Measurements from ENCODE around the gene ABCA2.

GRCh38 chr9:137039611-137040366 is 11.8 kb upstream of the ABCA2 start:
- TF ChIP-seq POLR2A (IDR thresholded peaks at IDR 0.05; ENCODE audit: low read depth, low read length): no peak
- no peak for TF ChIP-seq POLR2AphosphoS5 (IDR thresholded peaks at IDR 0.05; ENCODE audit: low read depth, low read length)
